ENCODE measurements around the gene UGCG.
"Not testable (repeated sequence)": the region's sequence is repeated elsewhere in the genome, so short reads cannot be mapped to it uniquely, and the experiment has no call there.

The UGCG gene

DNA sequence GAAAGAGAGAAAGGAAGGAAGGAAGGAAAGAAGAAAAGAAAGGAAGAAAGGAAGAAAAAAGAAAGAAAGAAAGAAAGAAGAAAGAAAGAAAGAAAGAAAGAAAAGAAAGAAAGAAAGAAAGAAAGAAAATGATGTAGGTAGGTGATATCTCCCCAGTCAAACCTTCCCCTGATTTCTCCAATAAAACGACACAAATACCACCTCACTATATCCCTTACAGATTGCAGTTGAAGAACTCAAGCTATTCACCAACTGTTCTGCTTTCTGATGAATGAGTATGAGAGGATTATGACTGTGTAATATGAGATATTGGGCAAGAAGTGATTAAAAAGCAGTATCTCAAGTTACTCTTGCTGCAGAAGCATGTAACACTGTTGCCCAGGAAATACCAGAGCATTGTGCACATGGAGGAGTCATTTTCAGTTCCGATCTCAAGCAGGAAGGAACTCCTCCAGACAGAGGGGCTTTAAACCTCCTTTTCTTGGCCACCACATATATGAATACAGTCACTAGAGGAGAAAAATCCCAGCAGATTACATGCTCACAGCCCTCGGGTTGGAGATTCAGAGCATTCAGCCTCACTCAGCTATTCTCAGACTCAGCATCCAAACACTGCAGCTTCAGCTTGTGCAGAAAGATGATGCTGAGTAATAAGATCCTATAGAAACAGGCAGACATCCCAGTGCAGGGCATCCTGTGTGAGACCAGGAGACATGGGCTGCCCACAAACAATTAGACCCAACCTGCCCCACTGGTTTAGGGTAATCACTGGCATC lies 61.4 kb downstream of the UGCG start:
- peak in 1 of 2 donors; percentile 18 for DNase-seq

DNA sequence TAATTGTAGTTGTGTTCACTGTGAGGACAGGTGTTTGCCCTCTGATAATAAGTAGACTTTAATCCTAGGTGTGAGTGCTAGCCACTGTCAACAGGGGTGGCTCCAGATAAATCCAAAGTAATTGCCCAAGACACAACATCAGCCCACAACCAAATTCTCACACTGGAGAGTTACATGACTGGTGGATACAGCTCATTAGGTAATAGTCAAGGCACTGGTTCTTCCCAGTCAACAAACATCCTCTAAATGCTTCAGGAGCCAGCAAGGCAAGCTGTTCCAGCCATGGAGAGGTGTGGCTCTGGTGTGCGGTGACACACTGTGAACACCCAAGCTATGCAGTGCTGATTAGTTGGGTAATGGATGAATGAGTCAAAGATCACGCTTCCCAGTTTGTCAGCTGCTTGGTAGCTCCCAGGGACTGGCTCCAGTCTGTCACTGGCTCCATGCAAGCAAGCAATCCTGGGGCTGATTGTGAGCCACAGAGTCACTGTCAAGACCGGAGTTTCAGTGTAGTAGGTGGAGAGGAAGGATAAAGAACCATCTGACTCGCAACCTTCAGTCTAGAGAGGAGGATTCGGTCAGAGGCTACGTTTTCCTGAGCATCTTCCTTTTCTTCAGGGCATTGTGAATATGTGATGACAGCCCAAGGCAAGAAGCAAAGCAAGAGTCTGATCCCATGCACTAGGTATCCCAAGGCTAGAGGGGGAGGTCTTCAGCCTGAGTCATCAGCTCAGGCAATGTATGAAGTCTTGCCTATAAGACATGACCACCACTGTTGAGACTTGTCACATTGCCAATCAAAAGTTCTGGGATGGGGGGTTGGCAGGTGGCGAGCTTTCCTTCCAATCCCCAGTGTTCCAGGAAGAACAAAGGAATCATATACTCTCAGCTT lies 63.1 kb downstream of the UGCG start:
- DNase-seq = no peak

DNA sequence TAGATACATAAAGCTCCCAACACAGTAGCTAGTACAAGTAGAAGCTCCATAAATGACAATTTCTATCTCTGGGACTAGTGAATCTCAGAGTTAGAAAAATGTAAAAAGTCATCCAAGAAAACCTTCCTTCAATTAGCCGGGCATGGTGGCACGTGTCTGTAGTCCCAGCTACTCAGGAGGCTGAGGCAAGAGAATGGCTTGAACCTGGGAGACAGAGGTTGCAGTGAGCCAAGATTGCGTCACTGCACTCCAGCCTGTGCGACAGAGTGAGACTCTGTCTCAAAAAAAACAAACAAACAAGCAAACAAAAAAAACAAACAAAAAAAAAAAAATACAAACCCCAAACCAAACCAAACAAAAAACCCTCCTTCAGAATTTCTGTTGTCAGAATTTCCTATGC lies 63.9 kb downstream of the UGCG start:
- not testable (repeated sequence) for DNase-seq

DNA sequence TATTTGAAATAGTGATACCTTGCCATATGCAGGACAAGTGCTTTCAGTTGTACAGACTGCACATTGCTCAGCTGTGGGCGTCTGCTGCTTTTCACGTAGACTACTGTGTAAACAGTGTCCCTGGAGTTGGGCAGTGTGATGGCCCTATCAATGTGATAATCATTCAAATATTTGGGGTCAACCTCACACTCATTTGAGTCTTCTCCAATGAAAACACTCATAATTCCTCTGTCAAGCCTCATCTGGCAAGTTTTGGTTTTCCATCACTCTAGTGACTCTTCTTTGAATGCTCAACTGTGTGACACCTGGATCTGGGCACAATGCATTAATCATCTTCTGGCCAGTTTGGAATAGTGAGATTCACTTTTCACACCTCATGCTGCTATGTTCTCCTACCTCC lies 64.4 kb downstream of the UGCG start:
- DNase-seq = no peak

DNA sequence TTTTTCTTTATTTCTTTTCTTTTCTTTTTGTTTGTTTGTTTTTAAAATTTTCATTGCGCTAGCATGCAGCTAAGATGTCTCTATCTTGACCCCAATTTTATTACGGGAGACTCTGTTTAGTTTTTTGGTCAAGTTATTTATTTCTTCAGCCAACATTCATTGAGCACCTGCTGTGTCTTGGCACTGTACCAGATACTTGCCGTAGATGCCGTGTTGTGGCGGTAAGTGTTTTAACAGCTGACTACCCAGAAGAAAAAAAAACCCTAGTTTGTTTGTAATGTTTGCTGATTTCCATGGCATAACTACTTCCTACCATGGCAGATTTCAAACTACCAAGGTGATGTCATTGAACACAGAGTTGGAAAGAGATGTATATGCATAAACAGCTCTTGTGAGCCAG lies 65.0 kb downstream of the UGCG start:
- DNase-seq = no peak

DNA sequence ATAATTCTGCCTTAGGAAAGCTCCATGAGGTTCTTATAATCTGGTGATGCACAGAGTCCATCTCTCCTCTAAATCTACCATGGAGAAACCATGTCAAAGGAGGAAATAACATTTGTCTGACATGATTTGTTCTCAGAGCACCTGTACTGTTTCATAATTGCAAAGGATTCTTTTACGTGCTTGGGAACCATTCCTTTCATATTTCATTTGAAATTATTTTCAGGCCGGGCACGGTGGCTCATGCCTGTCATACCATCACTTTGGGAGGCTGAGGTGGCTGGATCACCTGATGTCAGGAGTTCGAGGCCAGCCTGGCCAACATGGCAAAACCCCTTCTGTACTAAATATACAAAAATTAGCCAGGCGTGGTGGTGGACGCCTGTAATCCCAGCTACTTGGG lies 65.4 kb downstream of the UGCG start:
- DNase-seq = no peak

DNA sequence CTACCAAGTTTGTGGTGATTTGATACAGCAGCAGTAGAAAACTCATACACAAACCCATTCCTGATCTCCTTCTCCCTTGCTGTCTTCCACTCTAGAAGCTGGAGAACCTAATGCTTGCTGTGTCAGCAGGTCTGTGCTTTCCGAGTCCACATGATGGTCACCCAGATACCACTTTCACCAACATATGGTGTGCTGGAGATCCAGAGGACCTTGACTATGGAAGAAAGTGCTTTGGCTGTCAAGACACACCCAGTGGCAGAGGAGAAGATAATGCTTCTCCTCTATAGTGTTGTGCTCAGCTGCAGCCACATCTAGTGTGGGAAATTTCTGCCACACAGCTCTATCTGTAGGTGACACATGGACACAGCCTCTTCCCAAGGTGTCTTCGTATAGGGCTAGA lies 67.4 kb downstream of the UGCG start:
- DNase-seq = no peak

DNA sequence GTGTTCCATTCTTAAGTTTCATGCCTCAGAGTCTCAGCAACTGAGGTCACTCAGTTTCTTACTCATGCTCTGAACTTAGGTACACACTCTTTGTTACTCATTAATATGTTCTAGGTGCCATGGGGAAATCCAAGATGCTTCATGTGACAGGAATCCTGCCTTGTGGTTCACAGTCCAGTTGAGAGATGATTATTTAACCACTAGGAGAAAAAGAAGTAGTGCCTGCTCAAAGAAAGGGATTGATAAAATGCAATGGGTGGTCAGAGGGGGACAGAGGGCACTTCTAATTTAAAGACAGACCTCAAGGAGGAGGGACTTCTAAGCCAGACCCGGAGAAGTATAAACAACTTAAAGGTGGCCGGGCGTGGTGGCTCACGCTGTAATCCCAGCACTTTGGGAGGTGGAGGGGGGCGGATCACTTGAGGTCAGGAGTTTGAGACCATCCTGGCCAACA lies 69.0 kb downstream of the UGCG start:
- no peak for DNase-seq

DNA sequence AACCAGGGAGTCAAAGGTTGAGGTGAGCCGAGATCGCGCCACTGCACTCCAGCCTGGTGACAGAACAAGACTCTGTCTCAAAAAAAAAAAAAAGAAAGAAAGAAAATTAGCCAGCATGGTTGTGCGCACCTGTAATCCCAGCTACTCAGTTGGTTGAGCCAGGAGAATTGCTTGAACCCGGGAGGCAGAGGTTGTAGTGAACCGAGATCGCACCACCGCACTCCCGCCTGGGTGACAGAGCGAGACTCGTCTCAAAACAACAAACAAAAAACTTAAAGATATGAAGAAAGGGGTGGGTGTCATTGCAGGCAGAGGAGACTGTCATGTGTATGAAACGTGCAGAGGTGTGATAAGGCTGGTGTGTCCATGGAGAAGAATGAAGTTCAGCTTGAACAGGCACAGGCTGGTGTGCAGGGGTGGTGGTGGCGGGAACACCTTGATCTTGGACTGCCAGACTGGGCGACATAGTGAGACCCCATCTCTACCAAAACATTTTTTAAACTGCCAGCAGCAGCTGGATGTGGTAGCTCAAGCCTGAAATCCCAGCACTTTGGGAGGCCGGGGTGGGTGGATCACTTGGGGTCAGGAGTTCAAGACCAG lies 69.6 kb downstream of the UGCG start:
- DNase-seq = no peak

DNA sequence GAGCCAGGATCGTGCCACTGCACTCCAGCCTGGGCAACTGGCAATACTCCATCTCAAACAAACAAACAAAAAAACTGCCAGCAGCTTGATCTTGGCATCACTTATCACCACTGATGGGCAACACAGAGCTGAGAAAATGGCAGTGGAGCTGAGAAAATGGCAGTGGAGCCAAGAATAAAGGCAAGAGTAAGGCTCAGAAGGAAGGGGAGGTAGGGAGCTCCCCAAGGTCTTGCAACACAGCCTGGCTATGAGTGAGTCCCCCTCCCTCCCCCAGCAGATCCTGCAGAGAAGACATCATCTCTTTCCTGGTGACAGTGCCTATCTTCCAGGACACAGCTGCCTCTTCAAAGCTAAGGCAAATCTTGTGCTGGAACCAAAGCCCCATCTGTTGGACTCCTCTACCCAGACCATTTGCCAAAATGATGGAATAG lies 70.3 kb downstream of the UGCG start:
- no peak for DNase-seq

DNA sequence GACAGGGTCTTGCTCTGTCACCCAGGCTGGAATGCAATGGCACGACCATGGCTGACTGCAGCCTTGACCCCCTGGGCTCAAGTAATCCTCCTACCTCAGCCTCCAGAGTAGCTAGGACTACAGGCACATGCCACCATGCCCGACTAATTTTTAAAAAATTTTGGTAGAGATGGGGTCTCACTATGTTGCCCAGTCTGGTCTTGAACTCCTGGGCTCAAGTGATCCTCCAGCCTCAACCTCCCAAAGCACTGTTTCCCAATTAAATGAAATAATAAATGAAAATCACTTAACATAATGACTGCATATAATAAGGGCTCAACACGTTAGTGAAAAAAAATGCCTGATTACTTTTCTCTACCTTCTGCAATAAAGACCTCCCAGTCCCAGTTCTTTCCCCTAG lies 71.0 kb downstream of the UGCG start:
- DNase-seq = no peak

DNA sequence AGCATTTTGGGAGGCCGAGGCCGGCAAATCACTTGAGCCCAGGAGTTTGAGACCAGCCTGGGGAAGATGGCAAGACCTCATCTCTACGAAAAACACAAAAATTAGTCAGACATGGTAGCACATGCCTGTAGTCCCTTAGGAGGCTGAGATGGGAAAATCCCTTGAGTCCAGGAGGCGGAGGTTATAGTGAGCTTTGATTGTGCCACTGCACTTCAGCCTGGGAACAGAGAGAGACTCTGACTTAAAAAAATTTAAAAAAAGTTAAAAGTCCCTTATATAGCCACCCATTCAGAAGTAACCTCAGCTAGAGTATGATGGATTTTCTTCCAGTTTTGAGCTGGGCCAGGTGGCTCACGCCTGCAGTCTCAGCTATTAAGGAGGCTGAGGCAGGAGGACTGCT lies 72.4 kb downstream of the UGCG start:
- no peak for DNase-seq

DNA sequence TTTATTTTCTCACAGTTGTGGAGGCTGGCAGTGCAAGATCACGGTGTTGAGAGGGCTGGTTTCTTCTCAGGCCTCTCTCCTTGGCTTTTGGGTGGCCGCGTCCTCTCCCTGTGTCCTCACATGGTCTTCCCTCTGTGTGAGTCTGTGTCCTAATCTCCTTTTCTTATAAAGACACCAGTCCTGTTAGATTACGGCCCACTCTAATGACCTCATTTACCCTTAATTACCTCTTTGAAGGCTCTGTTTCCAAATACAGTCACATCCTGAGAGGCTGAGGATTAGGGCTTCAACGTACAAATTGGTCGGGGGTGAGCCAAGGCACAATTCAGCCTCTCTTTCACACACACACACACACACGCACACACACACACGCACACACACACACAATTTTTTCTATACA lies 73.0 kb downstream of the UGCG start:
- DNase-seq = no peak

DNA sequence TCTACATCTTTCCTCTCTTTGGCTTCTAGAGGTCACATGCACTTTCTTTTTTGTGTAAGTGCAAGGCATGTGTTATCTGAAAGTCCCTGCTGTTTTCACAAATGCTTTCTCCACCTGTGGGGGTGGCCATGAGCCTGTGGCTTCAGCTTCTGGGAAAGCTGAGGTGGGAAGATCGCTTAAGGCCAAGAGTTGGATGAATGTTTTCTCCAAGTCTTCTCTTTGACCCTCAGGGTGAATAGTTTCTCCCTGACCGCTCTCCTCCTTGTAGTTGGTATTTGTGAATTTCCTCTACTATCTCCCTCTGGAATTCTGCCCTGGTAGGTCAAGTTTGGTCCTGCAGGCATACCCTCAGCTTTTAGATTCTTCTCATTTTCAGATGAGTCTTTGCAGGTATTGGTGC lies 74.2 kb downstream of the UGCG start:
- DNase-seq = no peak

DNA sequence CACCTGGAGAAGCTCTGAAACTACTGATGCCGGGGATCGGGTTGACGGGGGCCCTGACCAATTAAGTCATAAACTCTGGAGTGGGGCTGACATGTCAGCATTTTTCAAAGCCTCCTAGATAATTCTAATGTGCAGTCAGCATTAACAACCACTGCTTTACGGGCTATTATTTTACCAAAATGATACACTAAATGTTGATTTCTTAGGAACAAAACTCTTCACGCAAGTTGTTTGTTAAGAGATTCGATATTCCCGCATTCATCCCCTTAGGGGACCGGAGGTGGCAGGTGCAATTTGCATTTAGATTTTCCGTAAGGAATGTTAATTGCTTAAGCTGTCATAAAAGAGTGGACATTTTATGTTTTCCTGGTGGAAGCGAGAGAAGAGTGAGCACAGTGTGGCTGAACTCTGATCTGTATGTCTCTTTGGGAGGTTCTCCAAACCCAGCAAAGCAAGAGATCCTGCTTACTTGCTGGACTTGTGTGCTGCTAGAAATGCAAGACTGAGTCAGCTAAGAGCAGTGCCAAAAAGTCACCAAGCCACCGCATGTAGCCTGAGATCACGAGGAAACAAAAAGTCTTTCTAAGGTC lies 77.6 kb downstream of the UGCG start:
- no peak for DNase-seq

DNA sequence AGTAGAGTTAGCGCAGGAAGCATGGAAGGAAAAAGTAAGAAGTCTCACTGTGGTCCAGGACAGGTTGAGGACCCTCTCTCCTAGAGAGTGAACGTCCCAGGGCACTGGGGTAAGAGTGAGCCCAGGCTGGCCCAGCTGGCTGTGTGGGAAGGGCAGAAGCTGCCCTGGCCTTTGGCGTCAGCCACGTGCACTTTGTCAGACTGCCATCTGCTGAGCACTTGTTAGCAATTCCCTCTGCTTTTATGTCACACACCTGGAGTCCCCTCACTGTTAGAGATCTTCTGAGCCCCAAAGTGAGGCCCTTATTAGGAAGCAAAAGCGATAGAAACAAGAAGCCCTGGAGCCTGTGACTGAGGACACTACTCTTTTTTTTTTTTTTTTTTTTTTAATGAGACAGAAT lies 79.1 kb downstream of the UGCG start:
- no peak for DNase-seq

DNA sequence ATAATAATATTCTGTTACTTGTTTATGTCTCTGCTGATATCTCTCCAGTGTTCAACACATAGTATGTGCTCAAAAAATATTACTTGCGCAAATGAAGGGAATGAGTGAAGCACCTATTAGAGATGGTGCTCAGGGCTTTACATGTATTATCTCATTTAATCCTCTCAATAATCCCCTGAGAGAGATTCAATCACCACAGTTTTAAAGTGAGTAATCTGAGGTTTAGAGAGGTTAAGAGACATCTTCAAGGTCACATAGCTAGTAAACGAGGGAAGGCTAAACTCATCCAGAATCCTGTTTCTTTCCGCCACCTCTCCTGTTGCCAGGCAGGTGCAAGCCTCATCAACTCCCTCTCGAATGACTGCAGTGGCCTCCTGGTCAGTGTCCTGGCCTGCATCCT lies 82.0 kb downstream of the UGCG start:
- DNase-seq = no peak

DNA sequence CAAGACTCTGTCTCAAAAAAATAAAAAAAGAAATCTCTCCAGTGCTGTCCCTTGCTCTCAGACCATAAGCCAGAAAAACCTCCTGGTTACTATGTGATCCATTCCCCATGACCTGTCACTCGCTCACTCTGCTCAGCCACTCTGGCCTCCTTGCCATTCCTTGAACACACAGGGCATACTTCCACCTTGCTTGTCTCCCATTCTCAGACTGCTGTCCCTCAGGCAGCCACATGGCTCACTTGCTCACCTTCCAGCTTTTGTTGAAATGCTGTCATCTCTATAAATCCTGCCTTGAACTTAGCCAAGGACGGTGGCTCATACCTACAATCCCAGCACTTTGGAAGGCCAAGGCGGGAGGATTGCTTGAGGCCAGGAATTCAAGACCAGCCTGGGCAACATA lies 82.9 kb downstream of the UGCG start:
- DNase-seq = no peak

DNA sequence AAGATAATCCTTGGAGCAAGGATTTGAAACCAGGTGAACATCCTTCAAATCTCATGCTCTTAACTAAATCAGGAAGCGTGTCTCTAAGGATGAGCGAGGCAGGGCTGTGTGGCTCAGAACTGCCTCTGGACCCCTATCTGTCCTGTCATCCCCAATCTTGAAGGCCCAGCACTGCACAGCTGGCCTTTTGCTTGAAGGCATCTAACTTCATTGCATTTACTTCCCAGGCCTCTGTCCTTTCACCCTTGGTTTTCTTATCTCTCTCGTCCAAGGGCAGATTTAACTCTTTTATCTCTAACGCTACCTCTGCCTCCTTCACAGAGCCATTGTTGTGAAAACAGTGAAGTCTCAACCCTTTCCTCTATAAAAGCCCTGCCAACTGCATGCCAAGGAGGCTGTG lies 83.8 kb downstream of the UGCG start:
- no peak for DNase-seq

DNA sequence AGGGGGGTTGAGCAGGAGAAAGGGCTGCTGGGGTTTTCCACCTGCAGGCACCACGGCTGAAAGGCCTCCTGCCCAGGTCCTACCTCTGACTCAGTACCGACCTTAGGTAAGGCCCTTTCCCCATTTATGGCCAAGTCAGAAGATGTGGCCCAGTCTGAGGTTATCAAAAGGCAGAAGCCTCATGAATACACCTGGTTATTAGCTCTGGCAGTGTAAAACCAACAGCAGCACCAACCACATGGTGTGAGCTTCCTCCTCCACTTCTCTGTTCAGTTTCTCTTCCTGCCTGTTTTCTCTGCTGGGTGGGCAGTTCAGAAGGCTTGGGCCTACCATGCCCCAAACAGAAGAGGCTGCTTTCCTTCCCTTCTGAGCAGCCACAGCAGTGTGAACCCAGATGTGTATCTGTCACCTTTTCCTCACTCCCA lies 86.9 kb downstream of the UGCG start:
- DNase-seq = peak in 1 of 2 donors; percentile 6

DNA sequence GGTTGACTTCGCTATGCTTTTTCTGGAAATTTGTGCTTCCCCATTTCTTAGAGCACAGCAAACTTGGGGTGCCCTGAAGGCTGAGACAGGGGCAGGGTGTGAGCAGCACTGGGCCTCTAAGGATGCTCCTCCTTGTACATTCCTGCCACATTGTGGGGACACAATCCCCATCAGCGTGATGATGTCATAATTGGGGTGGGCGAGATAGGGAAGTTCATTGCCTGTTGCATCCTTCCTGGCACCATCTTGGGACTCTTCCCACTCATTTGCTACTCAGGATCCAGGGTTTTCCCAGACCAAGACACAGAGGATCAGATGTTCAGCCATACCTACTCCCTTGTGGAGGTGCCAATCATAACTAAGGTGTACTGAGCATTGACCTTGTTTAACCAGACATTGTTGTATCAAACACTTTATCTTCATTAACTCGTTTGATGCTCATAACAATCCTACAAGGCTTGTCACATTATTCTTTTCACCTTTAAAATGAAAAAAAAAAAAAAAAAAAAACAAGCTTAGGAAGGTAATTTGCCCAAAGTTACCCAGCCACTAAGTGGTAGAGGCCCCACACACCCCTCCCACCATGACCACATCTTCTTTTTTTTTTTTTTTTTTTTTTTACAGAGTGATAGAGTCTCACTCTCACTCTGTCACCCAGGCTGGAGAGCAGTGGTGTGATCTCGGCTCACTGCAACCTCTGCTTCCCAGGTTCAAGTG lies 87.6 kb downstream of the UGCG start:
- DNase-seq = no peak
